ENCODE results near the gene MOBP.

MOBP gene

DNA sequence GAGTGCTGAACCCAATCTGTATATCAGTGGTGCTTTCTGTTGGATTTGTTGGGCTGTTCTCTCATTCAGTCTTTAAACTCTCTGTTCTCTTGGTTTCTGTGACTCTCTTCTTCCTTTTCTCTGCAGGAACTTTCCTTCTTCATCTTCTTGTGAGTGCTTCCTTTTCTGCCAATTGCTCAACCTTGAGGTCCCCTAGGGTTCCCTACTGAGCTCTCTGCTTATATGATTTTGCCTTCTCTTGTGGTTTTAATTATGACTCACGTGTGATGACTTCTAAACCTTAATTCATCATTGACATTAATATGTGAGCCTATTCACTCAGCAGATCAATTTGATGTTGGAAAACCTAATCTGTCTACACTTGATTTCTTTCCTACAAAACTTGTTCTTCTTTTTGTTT, 39.4 kb downstream of the MOBP start:
- TF ChIP-seq, protein P1, sequence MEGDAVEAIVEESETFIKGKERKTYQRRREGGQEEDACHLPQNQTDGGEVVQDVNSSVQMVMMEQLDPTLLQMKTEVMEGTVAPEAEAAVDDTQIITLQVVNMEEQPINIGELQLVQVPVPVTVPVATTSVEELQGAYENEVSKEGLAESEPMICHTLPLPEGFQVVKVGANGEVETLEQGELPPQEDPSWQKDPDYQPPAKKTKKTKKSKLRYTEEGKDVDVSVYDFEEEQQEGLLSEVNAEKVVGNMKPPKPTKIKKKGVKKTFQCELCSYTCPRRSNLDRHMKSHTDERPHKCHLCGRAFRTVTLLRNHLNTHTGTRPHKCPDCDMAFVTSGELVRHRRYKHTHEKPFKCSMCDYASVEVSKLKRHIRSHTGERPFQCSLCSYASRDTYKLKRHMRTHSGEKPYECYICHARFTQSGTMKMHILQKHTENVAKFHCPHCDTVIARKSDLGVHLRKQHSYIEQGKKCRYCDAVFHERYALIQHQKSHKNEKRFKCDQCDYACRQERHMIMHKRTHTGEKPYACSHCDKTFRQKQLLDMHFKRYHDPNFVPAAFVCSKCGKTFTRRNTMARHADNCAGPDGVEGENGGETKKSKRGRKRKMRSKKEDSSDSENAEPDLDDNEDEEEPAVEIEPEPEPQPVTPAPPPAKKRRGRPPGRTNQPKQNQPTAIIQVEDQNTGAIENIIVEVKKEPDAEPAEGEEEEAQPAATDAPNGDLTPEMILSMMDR (IDR thresholded peaks at IDR 0.05; ENCODE audit: low read depth, low read length): no peak
- DNase-seq (ENCODE audit: extremely low read depth, low read depth): no peak

DNA sequence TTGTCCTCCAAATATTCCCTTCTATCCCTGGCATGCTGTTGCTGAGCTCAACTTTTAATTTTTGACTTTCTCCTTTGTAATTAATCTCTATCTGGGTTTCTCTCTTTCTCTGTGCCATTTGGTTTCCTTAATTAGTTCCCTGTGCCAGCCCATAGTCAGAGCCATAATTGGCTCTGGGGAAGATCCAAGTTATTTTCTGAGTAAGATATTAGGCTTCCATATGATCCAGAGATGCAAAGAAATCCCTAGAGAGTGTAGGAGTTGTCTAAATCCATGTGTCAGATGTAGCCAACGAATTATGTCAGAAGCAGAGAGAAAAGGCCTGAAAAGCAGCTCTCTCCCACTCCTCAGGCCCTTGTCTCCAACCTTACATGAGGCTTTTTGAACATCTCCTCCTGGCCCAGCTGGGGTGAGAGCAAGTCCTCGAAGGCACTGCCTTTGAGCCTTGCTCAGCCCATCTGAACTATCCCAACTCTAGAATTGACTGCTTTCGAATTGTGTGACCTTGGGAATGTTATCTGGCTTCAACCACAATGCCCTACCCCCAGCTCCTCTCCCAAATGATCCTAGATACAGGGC, 46.4 kb downstream of the MOBP start:
- TF ChIP-seq, protein P1 (IDR thresholded peaks at IDR 0.05; ENCODE audit: low read depth, low read length): no peak
- no peak for DNase-seq (ENCODE audit: extremely low read depth, low read depth)

GRCh38 chr3:39515681-39516441, 48.4 kb downstream of the MOBP start:
- TF ChIP-seq, protein P1 (IDR thresholded peaks at IDR 0.05; ENCODE audit: low read depth, low read length): no peak

GRCh38 chr3:39519103-39519502, 51.6 kb downstream of the MOBP start:
- TF ChIP-seq, protein P1 (IDR thresholded peaks at IDR 0.05; ENCODE audit: low read depth, low read length): no peak
- DNase-seq (ENCODE audit: extremely low read depth, low read depth): no peak

More at GRCh38 chr3:39515681-39516441, 48.4 kb downstream of the MOBP start:
- no peak for DNase-seq (ENCODE audit: extremely low read depth, low read depth)

DNA sequence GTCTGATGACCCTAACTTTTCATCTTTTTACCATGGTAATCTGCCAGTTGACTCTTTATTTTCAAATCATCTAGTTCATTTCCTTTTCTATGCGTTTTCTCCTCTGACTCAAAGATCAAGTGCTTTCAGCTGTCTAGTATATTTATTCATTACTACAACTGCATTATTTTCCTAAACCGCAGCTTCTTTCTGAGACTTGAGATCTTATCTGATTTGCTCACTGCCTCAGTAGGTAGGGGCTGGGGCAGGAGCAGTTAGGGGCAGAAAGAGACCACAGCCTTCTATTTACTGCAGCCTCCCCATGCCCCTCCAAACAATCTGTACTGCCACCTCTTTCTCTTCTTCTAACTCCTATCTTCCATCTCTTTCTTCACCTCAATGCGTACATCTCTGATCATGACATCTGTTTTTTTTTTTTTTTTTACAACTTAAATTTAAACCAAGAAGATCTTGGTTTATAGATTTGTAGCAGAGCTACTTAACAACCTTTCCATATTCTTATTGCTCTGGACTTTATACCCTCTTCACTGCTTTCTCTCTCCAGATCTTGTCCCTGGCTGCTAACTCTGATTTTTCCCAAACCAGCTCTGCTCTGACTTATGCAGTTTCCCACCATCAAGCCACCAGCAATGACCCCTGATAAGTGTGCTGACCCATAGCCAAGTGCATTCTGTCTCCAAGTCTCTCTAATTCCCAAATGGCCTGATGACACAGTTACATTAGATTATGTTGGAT, 52.2 kb downstream of the MOBP start:
- no peak for DNase-seq (ENCODE audit: extremely low read depth, low read depth)
- TF ChIP-seq, protein P1 (IDR thresholded peaks at IDR 0.05; ENCODE audit: low read depth, low read length): no peak

- TF ChIP-seq, protein P1 (IDR thresholded peaks at IDR 0.05; ENCODE audit: low read depth, low read length): no peak
- DNase-seq (ENCODE audit: extremely low read depth, low read depth): no peak
These were observed 54.0 kb downstream of the MOBP start for GRCh38 chr3:39521456-39521855.

DNA sequence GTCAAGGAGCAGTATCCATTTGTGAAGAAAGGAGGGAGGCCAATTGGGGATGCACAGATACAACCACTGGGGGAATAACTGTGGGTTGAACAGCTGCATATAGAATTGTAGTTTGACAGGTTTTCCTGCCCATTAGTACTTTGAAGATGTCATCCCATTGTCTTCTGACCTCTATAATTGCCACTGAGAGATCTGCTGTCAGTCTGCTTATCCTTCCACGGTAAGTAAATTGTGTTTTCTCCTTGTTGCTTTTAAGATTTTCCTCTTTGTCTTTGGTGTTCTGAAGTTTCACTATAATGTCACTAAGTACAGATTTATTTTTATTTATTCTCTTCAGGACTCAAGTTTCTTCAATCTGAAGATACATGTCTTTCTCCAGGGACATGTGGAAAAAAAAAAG, 56.6 kb downstream of the MOBP start:
- TF ChIP-seq, protein P1 (IDR thresholded peaks at IDR 0.05; ENCODE audit: low read depth, low read length): no peak
- no peak for DNase-seq (ENCODE audit: extremely low read depth, low read depth)
